Common myeloid progenitor, CD34-positive (primary cell): ENCODE data around the gene PTCH2.

Source experiments
- CTCF ChIA-PET: fragments of 350-600 bp; sonication (Branson Sonifier 250); formaldehyde crosslinking; loops from one replicate; lab custom pipeline; 2021; ENCODE audit warnings: antibody characterized with exemption; lab: Charles Lee
- POLR2A ChIA-PET: fragments of 350-600 bp; sonication (Branson Sonifier 250); formaldehyde crosslinking; loops from one replicate; lab custom pipeline; 2021; ENCODE audit warnings: antibody characterized with exemption; lab: Charles Lee
- DNase-seq, 3 donors: peaks; one replicate each; pipeline versions ENCODE4 v3.0.0 to v3.0.0-alpha.2; 2013
- H3K27ac ChIP-seq, 2 experiments: 1 replicate in 1 of 2; 2 replicates in 1 of 2; pipeline ENCODE4 v1.7.0; 2013; ENCODE audit warnings: inconsistent platforms in 2 of 2, low read length in 2 of 2, mild to moderate bottlenecking in 2 of 2, low read depth in 1 of 2, moderate library complexity in 1 of 2; ENCODE audit not compliant: severe bottlenecking in 2 of 2, insufficient read depth in 1 of 2, poor library complexity in 1 of 2
- H3K27me3 ChIP-seq, 5 experiments: replicated peaks in 2 of 5; 1 replicate in 3 of 5; 2 replicates in 2 of 5; pipeline versions ENCODE4 v1.6.1 to v1.7.0; 2013; ENCODE audit warnings: low read length in 4 of 5, mild to moderate bottlenecking in 2 of 5, moderate library complexity in 2 of 5, inconsistent platforms in 1 of 5; ENCODE audit not compliant: insufficient read depth in 5 of 5, control insufficient read depth in 4 of 5
- H3K36me3 ChIP-seq, 4 experiments: 1 replicate in 2 of 4; 2 replicates in 2 of 4; pipeline versions ENCODE4 v1.6.1 to v1.7.0; 2013; ENCODE audit warnings: low read length in 3 of 4, control low read depth in 1 of 4, mild to moderate bottlenecking in 1 of 4; ENCODE audit not compliant: control insufficient read depth in 4 of 4, insufficient read depth in 4 of 4
- H3K4me1 ChIP-seq, 4 experiments: 1 replicate in 3 of 4; 2 replicates in 1 of 4; pipeline versions ENCODE4 v1.6.1 to v1.7.1; 2013; ENCODE audit warnings: low read length in 3 of 4, mild to moderate bottlenecking in 3 of 4, control low read depth in 1 of 4, inconsistent platforms in 1 of 4, moderate library complexity in 1 of 4; ENCODE audit not compliant: control insufficient read depth in 4 of 4, insufficient read depth in 4 of 4; ENCODE audit errors: control extremely low read depth in 1 of 4
- H3K4me3 ChIP-seq, 7 experiments: 1 replicate in 4 of 7; 2 replicates in 3 of 7; pipeline versions ENCODE4 v1.5.1 to v1.7.0; 2013; ENCODE audit warnings: mild to moderate bottlenecking in 7 of 7, low read length in 6 of 7, moderate library complexity in 6 of 7, inconsistent platforms in 2 of 7, low read depth in 2 of 7, control low read depth in 1 of 7; ENCODE audit not compliant: insufficient read depth in 4 of 7, control insufficient read depth in 1 of 7; ENCODE audit errors: extremely low read depth in 1 of 7
- H3K9me3 ChIP-seq, 5 experiments: 1 replicate in 4 of 5; 2 replicates in 1 of 5; pipeline versions ENCODE4 v1.6.1 to v1.7.1; 2013; ENCODE audit warnings: low read length in 4 of 5, mild to moderate bottlenecking in 2 of 5, inconsistent platforms in 1 of 5, low read depth in 1 of 5, moderate library complexity in 1 of 5; ENCODE audit not compliant: control insufficient read depth in 4 of 5, insufficient read depth in 2 of 5; ENCODE audit errors: control extremely low read depth in 1 of 5
- WGBS: methylation state at CpG from one replicate; pipeline ENCODE4 v1.1.5; 2013; ENCODE audit not compliant: insufficient coverage; 5-methylcytosine and 5-hydroxymethylcytosine counted together

The PTCH2 gene

GRCh38 chr1:44803312-44804095 lies 39.5 kb downstream of the PTCH2 start:
- POLR2A ChIA-PET, result no interaction called here
- Histone ChIP-seq H3K4me3 (no peak overlapping the region), H3K27ac (no peak overlapping the region), H3K36me3 (peaks cover 6 to 45% (median 34%) of the 10 kb centered on the region in 4 experiments), H3K9me3 (no peaks in the 10 kb centered on the region), H3K4me1 (peaks cover 0 to 58% (median 52%) of the 10 kb centered on the region in 4 experiments), H3K27me3 (no peaks in the 10 kb centered on the region)
- CTCF ChIA-PET, result interaction anchor here (1.0 to 1.5 kb wide), 3 partner anchors 10 to 27 kb away, joined by 3 to 7 read pairs (median 3); no protein-coding TSS in a partner anchor
- 100% methylated on average over 3 of the region's 13 CpGs for WGBS
- no peak for DNase-seq

- peaks cover 6 to 45% (median 34%) of the 10 kb centered on the region in 4 experiments for H3K36me3 ChIP-seq
- POLR2A ChIA-PET, result interaction anchor here (0.8 kb wide), 1 partner anchor 17 kb away, joined by 3 read pairs; no protein-coding TSS in a partner anchor
These were observed 40.1 kb downstream of the PTCH2 start for GRCh38 chr1:44803062-44803311.

GRCh38 chr1:44802306-44803061 lies 40.6 kb downstream of the PTCH2 start:
- CTCF ChIA-PET, result interaction anchor here (1.3 to 1.5 kb wide), 2 partner anchors 10 to 11 kb away, joined by 3 to 7 read pairs; no protein-coding TSS in a partner anchor
- H3K27ac ChIP-seq, result no peak overlapping the region
- H3K4me1 ChIP-seq, result peaks cover 0 to 48% (median 41%) of the 10 kb centered on the region in 4 experiments
- H3K27me3 ChIP-seq, result no peaks in the 10 kb centered on the region
- H3K9me3 ChIP-seq, result no peaks in the 10 kb centered on the region
- 95% methylated on average over 10 of the region's 13 CpGs for WGBS
- POLR2A ChIA-PET, result interaction anchor here (0.8 kb wide), 1 partner anchor 17 kb away, joined by 3 read pairs; no protein-coding TSS in a partner anchor
- H3K36me3 ChIP-seq, result peaks cover 6 to 45% (median 34%) of the 10 kb centered on the region in 4 experiments
- no peak for DNase-seq
- peak overlapping the region in 1 of 7 experiments; percentile 33 for H3K4me3 ChIP-seq

More at GRCh38 chr1:44803062-44803311, 40.1 kb downstream of the PTCH2 start:
- Histone ChIP-seq H3K4me3 (no peak overlapping the region), H3K27me3 (no peaks in the 10 kb centered on the region), H3K27ac (no peak overlapping the region), H3K4me1 (peaks cover 0 to 53% (median 46%) of the 10 kb centered on the region in 4 experiments), H3K9me3 (no peaks in the 10 kb centered on the region)
- WGBS, result 98% methylated on average over 6 of the region's 9 CpGs
- no peak for DNase-seq
- CTCF ChIA-PET, result interaction anchor here (1.0 to 1.5 kb wide), 4 partner anchors 10 to 27 kb away, joined by 3 to 7 read pairs (median 3); no protein-coding TSS in a partner anchor

- H3K36me3 ChIP-seq, result peaks cover 6 to 43% (median 34%) of the 10 kb centered on the region in 4 experiments
- no peak overlapping the region for H3K27ac ChIP-seq
- no peaks in the 10 kb centered on the region for H3K9me3 ChIP-seq
- WGBS, result 67% methylated on average over 8 of the region's 13 CpGs
- POLR2A ChIA-PET, result interaction anchor here (0.8 to 3.1 kb wide), 3 partner anchors 12 to 18 kb away, joined by 3 to 59 read pairs (median 10); no protein-coding TSS in a partner anchor
- CTCF ChIA-PET, result interaction anchor here (1.3 to 5.5 kb wide), 5 partner anchors 7 to 20 kb away, joined by 3 to 32 read pairs (median 14); partner anchors contain the start of genes BEST4 and BTBD19
- no peak for DNase-seq
- H3K4me3 ChIP-seq, result peak overlapping the region in 4 of 7 experiments; percentile 21 to 42 (median 33)
- no peaks in the 10 kb centered on the region for H3K27me3 ChIP-seq
- H3K4me1 ChIP-seq, result peaks cover 0 to 40% (median 34%) of the 10 kb centered on the region in 4 experiments
These were observed 41.4 kb downstream of the PTCH2 start for GRCh38 chr1:44801491-44802305.

GRCh38 chr1:44799770-44800584 lies 43.1 kb downstream of the PTCH2 start, which contains the start of gene PLK3:
TSS of gene PLK3 (plus strand) at chr1:44800377. CDS start at chr1:44800464, 87 bp downstream.
- peak within 1 kb of the TSS; percentile 58 to 86 (median 78) for H3K4me3 ChIP-seq

More at GRCh38 chr1:44799770-44800584, 43.1 kb downstream of the PTCH2 start, which contains the start of gene PLK3:
- CTCF ChIA-PET, result interaction anchor here (0.7 to 5.5 kb wide), 13 partner anchors 9 to 514 kb away, joined by 3 to 32 read pairs (median 5); partner anchors contain the start of genes BEST4, BTBD19 and PTCH2
- peak within 1 kb of the TSS in 1 of 2 experiments; percentile 71 for H3K27ac ChIP-seq
- POLR2A ChIA-PET, result interaction anchor here (0.6 to 3.1 kb wide), 14 partner anchors 9 to 78 kb away, joined by 3 to 59 read pairs (median 6); partner anchors contain the start of genes BTBD19, RNU5D-1 and RPS8
- no peaks in the 10 kb centered on the region for H3K9me3 ChIP-seq
- H3K4me1 ChIP-seq, result peaks cover 0 to 32% (median 24%) of the 10 kb centered on the region in 4 experiments
- 0% methylated on average over 79 of the region's 79 CpGs for WGBS
- peaks cover 6 to 29% (median 23%) of the 10 kb centered on the region in 4 experiments for H3K36me3 ChIP-seq
- peak; percentile 97 to 99 (median 99) for DNase-seq
- H3K27me3 ChIP-seq, result no peaks in the 10 kb centered on the region
